ENCODE results near the gene RASSF5. TPM values are rescaled to one million over a fixed set of nuclear protein-coding genes. Genes with fewer than 3 reads are reported as not detected.
A peak's percentile ranks its signal among the peaks of the same experiment; 100 is the strongest.

RASSF5 gene
- total and polyA plus RNA-seq, 2 of the 13 experiments (the other 11 are each of a cell fraction or from before 2014, with no cell fraction given): 0.18 to 0.40 TPM

GRCh38 chr1:206634365-206635079, 127.2 kb downstream of the RASSF5 start (continued):
- TF ChIP-seq, protein P1, sequence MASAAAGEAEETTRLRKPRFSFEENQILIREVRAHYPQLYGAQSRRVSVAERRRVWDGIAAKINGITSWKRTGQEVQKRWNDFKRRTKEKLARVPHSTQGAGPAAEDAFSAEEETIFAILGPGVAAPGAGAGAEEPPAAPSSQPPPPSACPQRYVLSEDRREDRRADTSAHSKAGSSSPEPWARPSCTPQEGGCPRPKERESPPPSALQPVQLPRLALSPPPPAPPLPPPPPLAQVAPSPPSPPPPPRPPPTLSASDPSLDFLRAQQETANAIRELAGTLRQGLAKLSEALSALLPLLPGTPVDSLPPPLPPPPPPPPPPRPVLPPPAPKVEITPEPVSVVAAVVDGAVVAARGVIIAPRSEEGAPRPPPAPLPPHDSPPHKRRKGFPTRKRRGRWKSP (CRISPR knock-in tag; IDR thresholded peaks at IDR 0.05): no peak
- TF ChIP-seq ZFP91 (CRISPR knock-in tag; IDR thresholded peaks at IDR 0.05; ENCODE audit: borderline replicate concordance) (no peak), ATF2 (CRISPR knock-in tag; IDR thresholded peaks at IDR 0.05) (no peak), SP5 (CRISPR knock-in tag; IDR thresholded peaks at IDR 0.05; ENCODE audit: borderline replicate concordance, low read depth) (no peak), ZNF773 (CRISPR knock-in tag; IDR thresholded peaks at IDR 0.05; ENCODE audit: borderline replicate concordance) (no peak), TAF1 (CRISPR knock-in tag; IDR thresholded peaks at IDR 0.05) (no peak), ZNF605 (CRISPR knock-in tag; IDR thresholded peaks at IDR 0.05) (0 out of 2 replicates have a peak, but pooled peaks have one; percentile 4), FOXO1 (CRISPR knock-in tag; IDR thresholded peaks at IDR 0.05) (no peak), MBNL3 (CRISPR knock-in tag; conservative IDR thresholded peaks at IDR 0.05) (no peak), CEBPZ (IDR thresholded peaks at IDR 0.05; ENCODE audit: low read length) (no peak), DDIT3 (CRISPR knock-in tag; IDR thresholded peaks at IDR 0.05) (no peak), JUND (CRISPR knock-in tag; IDR thresholded peaks at IDR 0.05) (no peak), CCAR2 (optimal IDR thresholded peaks at IDR 0.05; ENCODE audit: low read depth, low read length) (no peak), CEBPB (IDR thresholded peaks at IDR 0.05; ENCODE audit: borderline replicate concordance, low read depth, low read length) (no peak), ZNF3 (CRISPR knock-in tag; IDR thresholded peaks at IDR 0.05) (no peak), ATF7 (IDR thresholded peaks at IDR 0.05) (no peak), ATF7 (CRISPR knock-in tag; IDR thresholded peaks at IDR 0.05) (no peak), ZNF30 (CRISPR knock-in tag; IDR thresholded peaks at IDR 0.05) (no peak), ZNF17 (CRISPR knock-in tag; IDR thresholded peaks at IDR 0.05) (no peak), ZNF841 (CRISPR knock-in tag; IDR thresholded peaks at IDR 0.05; ENCODE audit: borderline replicate concordance) (no peak), FOXJ3 (CRISPR knock-in tag; IDR thresholded peaks at IDR 0.05; ENCODE audit: borderline replicate concordance) (no peak), KDM2A (CRISPR knock-in tag; IDR thresholded peaks at IDR 0.05; ENCODE audit: borderline replicate concordance, low read depth) (no peak), POLR2A (IDR thresholded peaks at IDR 0.05; ENCODE audit: insufficient read depth in 1 of 2, low read depth in 2 of 2, low read length in 2 of 2) (no peak), GABPA (IDR thresholded peaks at IDR 0.05; ENCODE audit: low read depth, low read length) (no peak), GABPA (CRISPR knock-in tag; IDR thresholded peaks at IDR 0.05; ENCODE audit: low read depth) (no peak)
